HG02798 (cell line): ENCODE measurements around the gene RD3L.

Experiments
- ATAC-seq: cut with Tn5 transposase; IDR thresholded peaks from one replicate; pipeline ENCODE4 v1.9.1; 2021; ENCODE audit warnings: mild to moderate bottlenecking; ENCODE audit not compliant: unreplicated experiment, poor library complexity

The RD3L gene

GRCh38 chr14:103897075-103897947, 45.0 kb downstream of the RD3L start:
- no peak for ATAC-seq

- ATAC-seq = no peak
Measured at GRCh38 chr14:103896578-103896977, 45.8 kb downstream of the RD3L start.

- ATAC-seq = no peak
Measured at GRCh38 chr14:103894723-103895059, 47.6 kb downstream of the RD3L start.

- no peak for ATAC-seq
Measured at GRCh38 chr14:103894034-103894722, 48.2 kb downstream of the RD3L start.

- no peak for ATAC-seq
Measured at GRCh38 chr14:103892247-103892646, 50.1 kb downstream of the RD3L start.

GRCh38 chr14:103891667-103892215, 50.6 kb downstream of the RD3L start:
- no peak for ATAC-seq

- no peak for ATAC-seq
Measured at GRCh38 chr14:103890821-103891666, 51.3 kb downstream of the RD3L start.
